GM19455 (cell line): Measurements from ENCODE around the gene GPER1.
"Not testable (repeated sequence)": the region's sequence is repeated elsewhere in the genome, so short reads cannot be mapped to it uniquely, and the experiment has no call there.

Experiments used
- ATAC-seq: cut with Tn5 transposase; IDR thresholded peaks from one replicate; pipeline ENCODE4 v1.9.1; 2021; ENCODE audit not compliant: unreplicated experiment

The GPER1 gene

DNA sequence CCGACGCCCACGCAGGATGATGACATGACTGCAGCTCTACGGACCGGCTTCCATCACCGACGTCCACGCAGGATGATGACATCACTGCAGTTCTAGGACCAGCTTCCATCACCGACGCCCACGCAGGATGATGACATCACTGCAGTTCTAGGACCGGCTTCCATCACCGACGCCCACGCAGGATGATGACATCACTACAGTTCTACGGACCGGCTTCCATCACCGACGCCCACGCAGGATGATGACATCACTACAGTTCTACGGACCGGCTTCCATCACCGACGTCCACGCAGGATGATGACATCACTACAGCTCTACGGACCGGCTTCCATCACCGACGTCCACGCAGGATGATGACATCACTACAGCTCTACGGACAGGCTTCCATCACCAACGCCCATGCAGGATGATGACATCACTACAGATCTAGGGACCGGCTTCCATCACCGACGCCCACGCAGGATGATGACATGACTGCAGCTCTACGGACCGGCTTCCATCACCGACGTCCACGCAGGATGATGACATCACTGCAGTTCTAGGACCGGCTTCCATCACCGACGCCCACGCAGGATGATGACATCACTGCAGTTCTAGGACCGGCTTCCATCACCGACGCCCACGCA, 28.6 kb downstream of the GPER1 start:
- ATAC-seq = not testable (repeated sequence)

DNA sequence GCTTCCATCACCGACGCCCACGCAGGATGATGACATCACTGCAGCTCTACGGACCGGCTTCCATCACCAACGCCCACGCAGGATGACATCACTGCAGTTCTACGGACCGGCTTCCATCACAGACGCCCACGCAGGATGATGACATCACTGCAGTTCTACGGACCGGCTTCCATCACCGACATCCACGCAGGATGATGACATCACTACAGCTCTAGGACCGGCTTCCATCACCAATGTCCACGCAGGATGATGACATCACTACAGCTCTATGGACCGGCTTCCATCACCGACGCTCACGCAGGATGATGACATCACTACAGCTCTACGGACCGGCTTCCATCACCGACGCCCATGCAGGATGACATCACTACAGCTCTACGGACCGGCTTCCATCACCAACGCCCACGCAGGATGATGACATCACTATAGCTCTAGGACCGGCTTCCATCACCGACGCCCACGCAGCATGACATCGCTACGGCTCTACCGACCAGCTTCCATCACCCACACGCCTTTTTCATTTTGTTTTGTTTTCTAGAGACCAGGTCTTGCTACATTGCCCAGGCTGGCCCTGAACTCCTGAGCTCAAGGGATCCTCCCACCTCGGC, 29.5 kb downstream of the GPER1 start:
- no peak for ATAC-seq

DNA sequence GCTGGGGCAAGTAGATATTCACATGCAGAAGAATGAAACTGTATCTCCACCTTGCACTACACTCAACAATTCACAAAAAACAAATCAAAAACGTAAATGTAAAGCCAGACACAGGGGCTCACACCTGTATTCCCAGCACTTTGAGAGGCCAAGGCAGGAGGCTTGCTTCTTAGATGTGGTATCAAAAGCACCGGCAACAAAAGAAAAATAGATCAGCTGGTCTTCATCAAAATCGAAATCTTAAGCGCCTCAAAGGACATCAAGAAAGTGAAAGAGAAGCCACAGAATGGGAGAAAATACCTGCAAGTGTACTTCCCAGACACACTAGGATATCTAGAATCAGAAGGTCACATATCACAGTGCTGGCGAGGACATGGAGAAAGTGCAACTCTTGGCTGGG, 31.3 kb downstream of the GPER1 start:
- ATAC-seq = no peak

DNA sequence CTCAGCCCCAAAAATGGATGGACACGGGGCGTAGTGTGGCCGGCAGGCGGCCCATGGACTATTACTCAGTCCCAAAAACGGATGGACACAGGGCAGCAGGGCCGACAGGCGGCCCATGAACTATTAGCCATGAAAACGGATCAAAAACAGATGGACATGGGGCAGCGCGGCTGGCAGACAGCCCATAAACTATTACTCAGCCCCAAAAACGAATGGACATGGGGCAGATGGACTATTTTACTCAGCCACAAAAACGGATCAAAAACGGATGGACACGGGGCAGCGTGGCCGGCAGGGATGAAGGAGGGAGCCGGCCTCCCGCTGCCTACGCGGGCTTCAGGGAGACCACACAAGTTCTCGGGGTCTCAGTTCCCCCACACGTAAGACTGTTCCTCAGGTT, 32.9 kb downstream of the GPER1 start:
- no peak for ATAC-seq

DNA sequence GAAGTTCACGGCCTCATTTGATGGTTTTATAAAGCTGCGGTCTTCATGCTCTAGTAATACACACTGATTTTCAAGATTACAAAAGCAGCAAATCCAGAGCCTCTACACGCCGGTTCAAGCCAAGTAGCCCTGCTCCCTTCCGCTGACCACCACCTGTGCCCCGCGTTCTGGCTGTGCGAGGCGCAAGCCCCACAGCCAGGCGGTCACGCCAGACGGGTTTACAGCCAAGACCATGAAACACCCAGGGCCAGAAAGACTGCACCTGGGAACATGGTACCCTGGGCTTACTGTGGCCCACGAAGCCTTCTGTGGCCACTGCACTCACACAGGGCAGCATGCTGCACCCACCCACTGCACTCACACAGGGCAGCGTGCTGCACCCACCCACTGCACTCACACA, 33.6 kb downstream of the GPER1 start:
- ATAC-seq = no peak

DNA sequence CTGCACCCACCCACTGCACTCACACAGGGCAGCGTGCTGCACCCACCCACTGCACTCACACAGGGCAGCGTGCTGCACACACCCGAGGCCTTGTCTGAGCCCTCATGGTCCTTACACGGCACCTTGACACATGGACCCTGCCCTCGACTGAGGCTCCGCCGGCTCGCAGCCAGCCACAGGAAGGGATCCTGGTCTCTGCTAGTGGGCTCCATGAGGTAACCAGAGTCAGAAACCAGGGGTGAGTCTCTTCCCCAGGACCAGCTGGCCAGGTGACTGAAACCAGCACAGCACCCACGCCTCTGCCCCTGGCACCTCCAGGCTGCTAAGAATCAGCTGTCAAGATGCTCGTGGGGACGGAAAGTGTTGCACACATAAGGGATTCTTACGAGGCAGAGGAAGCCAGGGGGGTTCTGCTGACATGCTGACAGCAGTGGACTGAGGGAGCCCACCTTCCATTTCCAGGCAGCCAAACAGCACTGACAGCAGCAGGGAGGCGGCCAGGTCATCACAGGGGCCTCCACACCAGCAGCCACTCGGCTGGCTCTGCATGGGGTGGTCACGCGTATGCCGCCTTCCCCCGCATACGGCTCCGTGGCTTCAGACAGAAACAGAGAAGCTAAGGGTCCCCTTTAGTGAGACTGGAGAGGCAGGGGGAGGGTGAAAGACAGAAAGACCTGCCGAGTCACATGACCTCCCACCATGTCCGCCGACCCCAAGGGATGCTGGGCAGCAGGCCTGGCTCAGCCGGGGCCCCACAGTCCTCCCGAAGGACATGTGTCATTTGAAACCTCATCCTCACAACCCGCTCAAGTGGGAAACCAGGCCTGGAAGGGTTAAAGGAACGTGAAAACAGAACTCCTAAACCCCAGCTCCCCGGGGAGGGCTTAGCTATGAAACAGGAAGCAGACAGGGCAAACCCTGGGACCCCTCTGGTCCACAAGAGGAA, 34.2 kb downstream of the GPER1 start:
- no peak for ATAC-seq

DNA sequence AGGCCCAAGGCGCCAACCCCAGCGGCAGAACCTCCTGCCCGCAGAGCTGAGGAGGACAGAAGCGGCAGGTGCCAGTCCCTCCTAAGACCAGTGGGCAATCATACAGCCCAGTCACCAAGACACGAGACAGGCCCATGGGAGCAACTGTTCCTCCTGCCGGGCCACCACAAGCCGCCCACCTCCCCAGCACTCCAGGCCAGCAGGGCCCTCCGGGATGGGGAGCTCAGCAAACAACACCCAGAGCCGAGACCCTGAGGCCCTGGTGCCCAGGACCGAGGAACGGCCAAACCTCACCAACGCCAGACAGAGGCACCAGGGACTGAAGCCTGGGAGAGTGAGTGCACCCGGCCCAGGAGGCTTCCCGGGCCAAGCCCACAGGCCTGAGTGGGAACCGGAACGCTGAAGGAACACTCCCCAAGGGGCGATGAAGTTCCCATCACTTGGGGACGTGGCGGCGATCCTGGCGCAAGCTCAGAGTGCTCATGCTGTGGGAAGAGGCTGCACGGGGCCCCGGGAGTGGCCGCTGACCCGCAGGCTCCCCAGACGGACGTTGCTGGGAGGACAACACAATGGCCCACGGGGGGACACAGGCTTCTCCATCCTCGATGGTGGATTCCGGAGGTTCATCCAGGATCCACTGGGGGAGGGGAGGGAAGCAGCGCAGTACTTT, 35.1 kb downstream of the GPER1 start:
- ATAC-seq = no peak

DNA sequence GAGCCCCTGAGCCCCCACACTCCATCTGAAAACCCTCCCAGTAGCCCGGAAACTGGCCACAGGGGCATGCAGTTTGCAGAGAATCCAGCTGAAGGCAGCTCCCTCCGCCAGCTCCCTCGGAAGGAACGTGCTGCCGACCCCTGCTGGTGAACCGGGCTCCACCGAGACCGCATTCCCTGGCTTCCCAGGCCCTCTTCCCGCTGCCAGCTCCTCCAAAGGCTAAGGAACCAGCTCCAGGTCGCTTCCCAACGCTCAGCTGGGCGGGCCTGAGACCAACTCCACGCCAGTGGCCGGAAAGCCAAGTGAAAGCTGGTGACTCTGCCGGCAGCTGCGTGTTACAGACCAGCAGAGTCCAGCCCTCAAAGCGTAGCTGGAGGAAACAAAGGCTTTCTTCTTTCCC, 35.8 kb downstream of the GPER1 start:
- ATAC-seq = no peak

DNA sequence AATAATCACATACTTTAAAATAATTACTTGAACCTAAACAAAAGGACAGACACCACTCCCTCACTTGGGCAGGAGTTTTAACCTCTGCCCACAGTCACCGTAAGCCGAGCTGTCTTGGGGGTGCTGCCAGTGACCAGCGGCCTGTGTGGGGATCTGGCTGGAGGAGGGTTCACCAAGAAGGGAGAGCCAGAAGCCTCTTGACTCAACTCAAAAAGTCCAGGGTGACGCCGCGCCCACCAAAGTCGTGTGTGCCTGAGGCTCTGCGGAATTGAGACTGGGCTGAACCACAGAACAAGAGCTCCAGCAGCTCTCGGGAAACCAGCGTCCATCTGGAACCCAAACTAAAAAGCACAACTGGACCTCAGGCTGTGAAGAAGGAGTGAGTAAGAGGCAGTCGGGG, 36.3 kb downstream of the GPER1 start:
- no peak for ATAC-seq

DNA sequence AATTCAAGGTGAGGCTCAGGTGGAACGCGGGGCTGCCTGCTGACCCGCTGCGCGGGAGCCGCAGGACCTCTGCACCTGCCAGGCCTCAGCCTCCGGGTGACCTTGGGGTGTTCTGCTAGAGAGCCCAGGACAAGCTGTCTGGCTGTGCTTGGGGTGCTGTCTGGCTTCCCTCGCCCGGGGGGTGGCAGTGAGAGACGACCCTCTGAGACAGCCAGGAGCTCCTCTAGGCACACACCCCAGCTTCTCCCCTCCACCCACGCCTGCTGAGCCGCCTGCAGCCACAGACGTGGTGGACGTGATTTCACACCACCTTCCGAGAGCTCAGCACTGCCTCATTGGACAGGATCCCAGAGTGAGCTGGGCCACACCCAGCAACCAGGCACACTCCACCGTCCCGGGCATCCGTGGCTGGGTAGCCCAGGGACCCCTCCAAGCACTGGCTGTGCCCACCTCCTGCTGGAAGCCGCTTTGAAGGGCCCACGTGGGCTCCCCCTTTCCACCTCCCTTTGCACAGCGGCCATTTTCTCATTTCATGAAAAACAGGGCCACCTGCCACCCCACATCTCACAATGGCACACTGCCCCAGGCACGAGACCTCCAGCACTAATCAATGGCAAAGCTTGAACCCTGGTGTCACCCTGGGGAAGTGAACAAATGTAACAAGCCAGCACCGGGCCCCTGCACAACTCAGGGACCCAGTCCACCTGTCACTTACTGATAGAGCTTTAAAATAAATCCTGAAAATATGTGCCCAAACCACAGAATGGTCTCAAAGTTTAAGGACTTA, 37.1 kb downstream of the GPER1 start:
- ATAC-seq = no peak

DNA sequence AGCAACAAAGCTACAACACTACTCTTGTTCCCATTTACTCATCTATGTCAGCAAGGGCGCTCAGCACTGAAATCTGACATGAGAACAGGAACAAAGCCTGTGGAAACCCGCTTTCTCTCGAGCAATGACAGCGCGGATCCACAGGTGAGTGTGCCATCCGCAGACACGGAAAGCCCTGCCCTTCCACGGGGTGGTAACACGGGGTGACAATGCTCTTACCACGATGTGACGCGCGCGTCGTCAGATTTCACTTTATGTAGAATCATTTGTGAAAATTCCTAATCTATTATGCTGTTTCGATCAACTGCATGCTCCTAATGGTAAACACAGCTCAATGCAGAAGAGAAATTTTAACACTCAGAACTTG, 37.7 kb downstream of the GPER1 start:
- ATAC-seq = no peak

DNA sequence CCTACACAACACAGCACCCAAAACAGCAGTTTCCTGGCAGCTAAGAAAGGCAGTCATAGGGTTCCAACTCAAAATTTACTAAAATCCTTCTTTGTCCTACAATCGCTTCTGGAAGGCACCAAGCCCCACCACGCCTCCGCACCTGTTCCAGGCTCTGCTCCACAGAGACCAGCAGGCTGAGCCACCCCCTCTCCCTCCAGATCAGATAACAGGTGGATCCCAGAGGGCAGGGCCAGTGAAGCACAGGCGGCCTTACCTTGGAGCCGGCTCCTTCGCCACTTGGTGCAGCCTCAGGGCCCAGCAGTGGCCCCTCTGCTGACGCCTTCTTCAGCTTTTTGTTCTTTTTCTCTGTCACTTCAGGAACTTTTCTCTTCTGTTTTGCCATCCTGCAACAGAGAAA, 39.1 kb downstream of the GPER1 start:
- ATAC-seq = no peak

DNA sequence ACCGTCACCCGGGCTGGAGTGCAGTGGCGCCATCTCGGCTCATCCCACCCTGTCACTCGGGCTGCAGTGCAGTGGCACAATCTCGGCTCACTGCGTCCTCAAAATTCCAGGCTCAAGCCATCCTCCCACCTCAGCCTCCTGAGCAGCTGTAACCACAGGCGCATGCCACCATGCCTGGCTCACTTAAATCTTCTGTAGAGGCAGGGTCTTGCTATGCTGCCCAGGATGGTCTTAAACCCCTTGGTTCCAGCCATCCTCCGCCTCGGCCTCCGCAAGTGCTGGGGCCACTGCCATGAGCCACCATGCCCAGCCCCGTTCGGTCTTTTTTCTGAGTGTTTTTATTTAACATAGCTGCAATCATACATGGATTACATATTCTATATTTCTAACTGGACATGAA, 41.5 kb downstream of the GPER1 start:
- no peak for ATAC-seq

DNA sequence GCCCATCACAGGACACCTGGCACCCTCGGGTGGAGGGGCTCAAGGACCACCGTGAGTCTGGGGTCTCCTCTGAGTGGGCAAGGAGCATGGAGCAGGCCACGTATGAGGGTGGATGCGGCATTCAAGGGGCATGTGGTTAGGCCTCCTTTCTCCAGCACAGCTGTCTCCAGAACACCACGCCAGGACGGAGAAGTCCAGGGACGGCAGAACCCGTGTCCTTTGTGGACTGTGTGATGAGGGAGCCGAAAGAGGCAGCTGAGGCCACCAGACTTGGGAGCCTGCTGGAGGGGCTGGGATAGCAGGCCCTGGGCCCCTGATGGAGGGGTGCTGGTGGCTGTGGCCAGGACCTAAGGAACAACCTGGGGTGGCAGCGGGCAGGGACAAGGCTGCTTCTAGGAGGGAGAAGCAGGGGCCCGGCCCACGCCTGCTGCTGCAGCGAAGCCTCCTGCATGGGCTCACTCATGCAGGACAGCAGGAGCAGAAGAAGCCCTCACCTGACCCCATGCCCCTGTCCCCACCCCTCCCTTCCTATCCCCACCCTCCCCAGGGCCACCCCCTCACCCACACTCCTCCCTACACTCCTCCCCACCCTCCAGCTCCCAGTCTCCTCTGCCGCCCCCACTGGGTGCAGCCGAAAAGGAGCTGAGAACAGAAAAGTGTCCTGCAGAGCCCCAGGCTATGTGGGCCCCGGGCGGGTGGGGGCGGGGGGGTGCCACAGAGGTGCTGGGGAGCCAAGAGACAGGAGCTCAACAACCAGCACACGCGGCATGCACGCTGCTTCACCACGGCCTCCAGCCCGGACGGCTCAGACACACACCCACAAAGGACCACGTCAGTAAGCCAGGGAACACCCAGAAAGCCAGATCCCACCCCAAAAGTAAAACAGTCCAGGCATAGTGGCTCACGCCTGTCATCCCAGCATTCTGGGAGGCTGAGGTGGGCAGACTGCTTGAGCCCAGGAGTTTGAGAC, 42.4 kb downstream of the GPER1 start:
- ATAC-seq = no peak

DNA sequence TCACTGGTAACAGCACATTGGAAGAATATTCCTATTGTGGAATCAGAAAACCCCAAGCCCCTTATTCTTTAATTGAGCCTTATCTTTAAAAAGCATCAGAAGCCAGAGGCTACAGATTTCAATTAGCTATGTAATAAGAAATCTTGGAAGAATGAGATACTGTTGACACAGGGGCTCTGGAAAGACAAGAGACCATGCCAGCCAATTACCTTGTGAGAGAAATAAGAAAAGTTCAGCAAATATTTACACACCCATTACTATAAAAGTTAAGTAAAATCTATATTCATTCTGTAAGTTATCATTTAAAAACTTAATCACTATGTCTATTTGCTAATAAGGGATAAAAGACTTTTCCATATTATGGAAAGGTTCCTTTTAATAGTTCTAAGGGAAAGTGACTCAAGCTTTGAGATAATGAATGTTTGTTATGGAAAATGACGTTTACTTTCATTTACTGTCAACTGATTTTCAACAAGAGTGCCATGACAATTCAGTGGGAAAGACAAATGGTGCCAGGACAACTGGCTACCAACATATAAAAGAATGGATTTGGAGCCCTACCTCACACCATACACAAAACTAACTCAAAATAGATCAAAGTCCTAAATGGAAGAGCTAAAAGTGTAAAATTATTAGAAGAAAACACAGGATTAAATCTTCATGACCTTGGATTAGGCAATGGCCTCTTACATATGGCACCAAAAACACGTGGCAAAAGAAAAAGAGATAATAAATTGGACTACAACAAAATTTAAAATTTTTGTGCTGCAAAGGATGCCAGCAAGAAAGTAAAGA, 43.8 kb downstream of the GPER1 start:
- ATAC-seq = no peak

DNA sequence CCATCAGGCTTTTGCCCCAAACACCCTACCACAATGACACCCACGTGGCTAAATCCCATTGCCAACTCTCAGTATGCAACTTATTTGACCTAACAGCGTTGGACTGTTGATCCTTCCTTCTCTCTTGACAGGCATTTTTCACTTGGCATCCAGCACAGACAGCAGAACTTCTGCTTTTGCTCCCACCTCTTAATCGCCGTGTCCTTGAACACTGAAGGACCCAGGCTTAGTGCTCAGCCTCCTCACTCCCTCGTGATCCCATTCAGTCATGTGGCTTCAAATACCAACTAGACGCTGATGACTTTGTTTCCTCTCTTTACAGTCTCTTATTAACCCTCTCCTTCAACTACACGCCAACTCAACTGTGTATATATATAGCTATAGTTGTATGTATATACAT, 47.0 kb downstream of the GPER1 start:
- no peak for ATAC-seq

DNA sequence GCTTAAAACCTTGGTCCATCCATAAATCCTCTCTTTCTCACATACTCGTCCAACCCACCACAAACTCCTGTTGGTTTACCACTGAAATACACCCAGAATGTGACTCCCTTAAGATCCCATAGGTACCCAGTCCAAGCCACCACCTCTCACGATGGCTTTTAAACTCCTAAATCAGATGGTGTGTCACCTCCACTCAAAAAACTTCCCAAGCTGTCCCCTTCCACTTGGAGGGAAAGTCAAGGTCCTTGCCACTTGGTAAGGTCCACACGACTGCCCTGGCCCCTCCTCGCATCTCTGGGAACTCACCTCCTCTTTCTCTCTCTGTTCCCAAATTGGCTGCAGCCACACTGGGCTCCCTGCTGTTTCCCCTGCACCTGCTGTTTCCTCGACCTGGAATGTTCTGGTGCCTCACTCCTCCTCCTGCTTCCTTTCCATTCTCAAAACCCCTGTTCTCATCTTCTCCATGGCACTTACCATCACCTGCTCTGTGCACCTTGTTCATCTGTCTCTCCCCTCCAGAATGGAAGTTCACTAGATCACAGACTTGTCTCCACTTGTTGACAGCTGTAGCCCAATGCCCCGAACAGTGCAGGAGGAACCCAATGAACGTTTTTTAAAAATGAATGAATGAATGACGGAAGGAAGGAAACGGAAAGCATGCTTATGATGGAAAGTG, 49.1 kb downstream of the GPER1 start:
- no peak for ATAC-seq

DNA sequence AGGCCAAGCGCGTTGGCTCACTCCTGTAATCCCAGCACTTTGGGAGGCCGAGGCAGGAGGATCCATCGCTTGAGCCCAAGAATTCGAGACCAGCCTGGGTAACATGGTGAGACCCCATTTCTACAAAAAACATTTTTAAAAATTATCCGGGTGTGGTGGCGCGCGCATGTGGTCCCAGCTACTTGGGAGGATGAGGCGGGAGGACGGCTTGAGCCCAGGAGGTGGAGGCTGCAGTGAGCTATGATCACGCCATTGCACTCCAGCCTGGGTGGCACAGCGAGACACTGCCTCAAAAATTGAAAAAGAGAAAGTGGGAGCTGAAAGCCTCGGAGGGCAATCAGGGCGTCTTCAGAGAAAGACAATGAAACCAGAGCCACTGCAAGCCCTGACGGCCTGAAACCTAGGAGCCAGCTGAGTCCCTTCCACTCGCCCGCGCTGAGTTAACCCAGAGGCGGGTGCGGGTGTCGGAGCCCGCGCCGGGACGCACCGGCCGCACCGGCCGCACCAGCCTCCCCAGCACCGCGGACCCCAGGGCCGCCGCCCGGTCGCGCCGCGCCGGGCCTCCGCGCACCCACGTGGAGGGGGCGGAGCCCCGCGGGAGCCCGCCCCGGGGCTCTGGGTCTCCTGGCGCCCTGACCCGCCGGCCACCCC, 49.7 kb downstream of the GPER1 start:
- peak; percentile 60 for ATAC-seq
